Trophoblast cell (in vitro differentiated cells and primary cell): ENCODE data around the gene OPTN.

Experiments
- DNase-seq, 2 donors: peaks; one replicate each; pipeline ENCODE4 v3.0.0-alpha.2; 2016
- H2AFZ ChIP-seq: 2 replicates; pipeline ENCODE4 v1.6.1; 2013; ENCODE audit warnings: low read length, moderate library complexity, mild to moderate bottlenecking; ENCODE audit not compliant: insufficient read depth, poor library complexity
- H2AK5ac ChIP-seq: 2 replicates; pipeline ENCODE4 v1.6.1; 2013; ENCODE audit warnings: mild to moderate bottlenecking, low read length
- H2BK120ac ChIP-seq: 2 replicates; pipeline ENCODE4 v1.6.1; 2013; ENCODE audit warnings: low read length, mild to moderate bottlenecking, moderate library complexity; ENCODE audit not compliant: insufficient read depth, poor library complexity
- H2BK12ac ChIP-seq: 2 replicates; pipeline ENCODE4 v1.6.1; 2013; ENCODE audit warnings: mild to moderate bottlenecking, low read length, moderate library complexity
- H2BK5ac ChIP-seq: 2 replicates; pipeline ENCODE4 v1.6.1; 2013; ENCODE audit warnings: low read length, low read depth, moderate library complexity, mild to moderate bottlenecking; ENCODE audit not compliant: poor library complexity
- H3K14ac ChIP-seq: 2 replicates; pipeline ENCODE4 v1.6.1; 2013; ENCODE audit warnings: mild to moderate bottlenecking, low read length
- H3K18ac ChIP-seq: 2 replicates; pipeline ENCODE4 v1.6.1; 2013; ENCODE audit warnings: mild to moderate bottlenecking, low read length
- H3K23ac ChIP-seq: 2 replicates; pipeline ENCODE4 v1.6.1; 2013; ENCODE audit warnings: low read length
- H3K27ac ChIP-seq: 2 replicates; pipeline ENCODE4 v1.5.1; 2013; ENCODE audit warnings: low read depth, mild to moderate bottlenecking, inconsistent platforms, low read length, moderate library complexity
- H3K27me3 ChIP-seq: 2 replicates; pipeline ENCODE4 v1.6.1; 2013; ENCODE audit warnings: inconsistent platforms, mild to moderate bottlenecking, low read length, moderate library complexity; ENCODE audit not compliant: insufficient read depth
- H3K36me3 ChIP-seq, 2 experiments: 1 replicate in 1 of 2; 2 replicates in 1 of 2; pipeline ENCODE4 v1.6.1; 2013; ENCODE audit warnings: low read length in 2 of 2, mild to moderate bottlenecking in 2 of 2, moderate library complexity in 1 of 2; ENCODE audit not compliant: insufficient read depth in 2 of 2, control insufficient read depth in 1 of 2
- H3K4ac ChIP-seq: 2 replicates; pipeline ENCODE4 v1.6.1; 2013; ENCODE audit warnings: low read depth, mild to moderate bottlenecking, low read length, moderate library complexity
- H3K4me1 ChIP-seq, 2 experiments: 1 replicate in 1 of 2; 2 replicates in 1 of 2; pipeline ENCODE4 v1.6.1; 2013; ENCODE audit warnings: low read length in 2 of 2, mild to moderate bottlenecking in 2 of 2, moderate library complexity in 1 of 2; ENCODE audit not compliant: insufficient read depth in 2 of 2, control insufficient read depth in 1 of 2
- H3K4me2 ChIP-seq: 2 replicates; pipeline ENCODE4 v1.6.1; 2013; ENCODE audit warnings: inconsistent platforms, mild to moderate bottlenecking, low read length, moderate library complexity
- H3K4me3 ChIP-seq: 2 replicates; pipeline ENCODE4 v1.5.1; 2013; ENCODE audit warnings: mild to moderate bottlenecking, low read depth, low read length, inconsistent platforms
- H3K79me1 ChIP-seq: one replicate; pipeline ENCODE4 v1.6.1; 2013; ENCODE audit warnings: low read length
- H3K79me2 ChIP-seq: 2 replicates; pipeline ENCODE4 v1.6.1; 2013; ENCODE audit warnings: low read length, mild to moderate bottlenecking; ENCODE audit not compliant: control insufficient read depth, insufficient read depth, poor library complexity
- H3K9ac ChIP-seq: 2 replicates; pipeline ENCODE4 v1.6.1; 2013; ENCODE audit warnings: mild to moderate bottlenecking, low read length
- H3K9me3 ChIP-seq: 2 replicates; pipeline ENCODE4 v1.6.1; 2013; ENCODE audit warnings: low read depth, mild to moderate bottlenecking, control low read depth, inconsistent platforms, low read length; ENCODE audit not compliant: insufficient read depth
- H4K12ac ChIP-seq: 2 replicates; pipeline ENCODE4 v1.6.1; 2013; ENCODE audit warnings: low read depth, mild to moderate bottlenecking, low read length, moderate library complexity
- H4K8ac ChIP-seq: 2 replicates; pipeline ENCODE4 v1.6.1; 2013; ENCODE audit warnings: low read depth, mild to moderate bottlenecking, low read length, moderate library complexity
- H4K91ac ChIP-seq: one replicate; pipeline ENCODE4 v1.6.1; 2013; ENCODE audit warnings: low read depth, mild to moderate bottlenecking, low read length, moderate library complexity
- WGBS: extraction: QIAGEN DNeasy Blood & Tissue Kit; methylation state at CpG from one replicate; pipeline ENCODE4 v1.1.7; 2013; ENCODE audit warnings: missing lambda C conversion rate; ENCODE audit not compliant: insufficient read length, insufficient coverage; ENCODE audit errors: extremely low coverage; 5-methylcytosine and 5-hydroxymethylcytosine counted together

The OPTN gene

DNA sequence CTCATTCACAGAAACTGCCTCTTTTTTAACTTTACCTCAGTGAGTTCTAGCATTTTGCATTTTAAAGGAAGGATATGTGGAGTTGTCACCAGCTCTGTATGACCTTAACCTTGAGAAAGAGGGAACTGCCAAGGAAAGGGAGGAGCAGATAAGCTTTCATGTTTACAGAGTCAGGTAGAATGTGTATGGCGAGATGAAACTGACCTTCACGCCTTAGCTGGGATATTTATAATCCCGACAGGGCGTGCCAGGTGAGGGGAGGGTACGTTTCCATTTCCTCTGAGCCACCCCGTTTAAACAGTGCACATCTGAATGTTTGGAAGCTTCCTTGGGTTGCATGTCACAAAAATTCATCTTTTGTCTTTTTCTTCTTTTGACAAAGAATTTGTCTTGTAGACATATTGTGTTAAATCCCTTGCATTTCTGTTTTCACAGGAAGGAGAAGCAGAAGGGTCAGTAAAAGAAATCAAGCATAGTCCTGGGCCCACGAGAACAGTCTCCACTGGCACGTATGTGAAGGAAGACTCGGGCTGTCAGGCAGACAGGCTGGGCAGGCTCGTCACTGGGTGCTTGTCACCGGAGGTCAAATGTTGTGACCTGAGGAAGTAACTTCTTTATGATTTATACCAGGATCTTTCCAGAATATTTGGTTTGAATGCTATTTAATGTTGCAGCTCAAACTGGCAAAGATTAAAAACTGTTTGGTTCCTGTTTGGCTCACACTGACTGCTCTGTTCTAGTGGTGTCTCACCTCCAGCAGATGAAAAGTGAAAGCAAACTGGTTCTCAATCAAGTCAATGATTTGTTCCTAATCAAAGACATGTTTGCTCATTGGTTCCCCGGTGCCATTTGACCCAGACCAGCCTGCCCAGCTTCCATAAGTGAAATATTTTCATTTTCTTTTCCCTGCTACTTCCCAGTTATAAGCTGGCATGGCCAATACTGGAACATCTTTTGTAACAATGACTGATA is 16.2 kb downstream of the OPTN start:
- Histone ChIP-seq H2AFZ (no peak overlapping the region), H4K91ac (no peak overlapping the region), H3K23ac (no peak overlapping the region), H3K4me3 (no peak overlapping the region), H3K27me3 (no peaks in the 10 kb centered on the region), H3K4me1 (peaks cover 0 to 2% of the 10 kb centered on the region in 2 experiments), H3K4ac (no peak overlapping the region), H4K8ac (no peak overlapping the region), H3K14ac (no peak overlapping the region), H4K12ac (no peak overlapping the region), H3K18ac (no peak overlapping the region), H2BK120ac (no peak overlapping the region), H3K9me3 (no peaks in the 10 kb centered on the region), H3K79me2 (no peaks in the 10 kb centered on the region), H2AK5ac (no peak overlapping the region), H2BK5ac (no peak overlapping the region), H3K36me3 (peaks cover 27 to 29% of the 10 kb centered on the region in 2 experiments), H3K27ac (no peak overlapping the region), H3K79me1 (peaks cover 2% of the 10 kb centered on the region), H3K9ac (no peak overlapping the region), H2BK12ac (no peak overlapping the region), H3K4me2 (no peak overlapping the region)
- no peak for DNase-seq
- WGBS: no CpG with 5 or more reads among the region's 12 CpGs

DNA sequence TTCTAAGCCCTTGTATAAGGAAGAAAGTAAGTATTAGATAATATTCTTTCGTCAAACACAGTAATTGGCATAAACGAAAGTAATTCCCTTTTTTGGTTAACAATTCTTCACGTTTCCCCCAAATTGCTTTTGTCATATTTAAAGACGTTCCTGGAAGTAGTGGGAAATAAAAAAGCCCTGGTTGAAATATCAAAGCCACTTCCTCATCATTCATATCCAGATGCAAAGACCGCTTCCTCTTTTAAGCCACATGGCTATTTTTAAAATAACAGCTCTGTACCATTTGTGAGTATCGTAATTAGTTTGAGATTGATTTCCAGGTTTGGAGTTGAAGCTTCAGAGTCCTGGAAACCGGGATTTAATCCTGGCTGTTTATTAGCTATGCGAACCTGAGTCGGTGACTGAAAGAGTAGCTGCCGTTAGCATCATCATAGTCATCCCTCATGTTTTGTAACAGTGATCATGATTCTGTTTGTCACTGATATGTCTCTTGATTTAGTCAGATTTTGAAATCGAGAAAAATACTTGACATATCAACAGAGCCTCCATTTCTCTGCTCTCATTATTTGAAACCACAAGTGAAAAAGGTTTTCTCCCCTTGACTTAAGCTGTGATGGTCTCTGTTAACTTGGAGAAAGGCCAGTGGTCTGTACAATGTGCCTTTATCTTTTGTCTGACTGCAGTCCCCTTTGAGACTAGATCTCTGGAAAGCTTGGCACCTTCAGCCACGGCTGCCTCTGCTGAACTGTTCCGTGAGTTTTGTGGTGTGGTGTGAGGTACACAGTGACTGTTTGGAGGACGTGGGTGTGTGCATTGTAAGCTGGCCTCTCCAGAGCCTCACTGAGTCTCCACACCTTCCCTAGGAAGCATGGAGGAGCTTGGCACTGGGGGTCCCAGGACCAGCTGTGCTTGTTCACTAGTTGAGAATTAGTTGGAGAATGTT is 18.1 kb downstream of the OPTN start:
- no peak overlapping the region for H3K4me3 ChIP-seq
- H2BK5ac ChIP-seq: no peak overlapping the region
- no peak overlapping the region for H3K18ac ChIP-seq
- no peak overlapping the region for H4K12ac ChIP-seq
- H2AFZ ChIP-seq: no peak overlapping the region
- H2AK5ac ChIP-seq: no peak overlapping the region
- no peak overlapping the region for H2BK12ac ChIP-seq
- H3K27me3 ChIP-seq: no peaks in the 10 kb centered on the region
- H3K4ac ChIP-seq: no peak overlapping the region
- no peak overlapping the region for H3K27ac ChIP-seq
- WGBS: no CpG with 5 or more reads among the region's 14 CpGs
- no peaks in the 10 kb centered on the region for H3K79me2 ChIP-seq
- H2BK120ac ChIP-seq: no peak overlapping the region
- H4K91ac ChIP-seq: no peak overlapping the region
- H3K9me3 ChIP-seq: no peaks in the 10 kb centered on the region
- no peaks in the 10 kb centered on the region for H3K79me1 ChIP-seq
- peak in 1 of 2 donors; percentile 12 for DNase-seq
- no peak overlapping the region for H3K9ac ChIP-seq
- H3K23ac ChIP-seq: no peak overlapping the region
- peaks cover 24 to 30% of the 10 kb centered on the region in 2 experiments for H3K36me3 ChIP-seq
- H3K4me1 ChIP-seq: peaks cover 0 to 2% of the 10 kb centered on the region in 2 experiments
- H3K14ac ChIP-seq: no peak overlapping the region
- H3K4me2 ChIP-seq: no peak overlapping the region
- H4K8ac ChIP-seq: no peak overlapping the region

DNA sequence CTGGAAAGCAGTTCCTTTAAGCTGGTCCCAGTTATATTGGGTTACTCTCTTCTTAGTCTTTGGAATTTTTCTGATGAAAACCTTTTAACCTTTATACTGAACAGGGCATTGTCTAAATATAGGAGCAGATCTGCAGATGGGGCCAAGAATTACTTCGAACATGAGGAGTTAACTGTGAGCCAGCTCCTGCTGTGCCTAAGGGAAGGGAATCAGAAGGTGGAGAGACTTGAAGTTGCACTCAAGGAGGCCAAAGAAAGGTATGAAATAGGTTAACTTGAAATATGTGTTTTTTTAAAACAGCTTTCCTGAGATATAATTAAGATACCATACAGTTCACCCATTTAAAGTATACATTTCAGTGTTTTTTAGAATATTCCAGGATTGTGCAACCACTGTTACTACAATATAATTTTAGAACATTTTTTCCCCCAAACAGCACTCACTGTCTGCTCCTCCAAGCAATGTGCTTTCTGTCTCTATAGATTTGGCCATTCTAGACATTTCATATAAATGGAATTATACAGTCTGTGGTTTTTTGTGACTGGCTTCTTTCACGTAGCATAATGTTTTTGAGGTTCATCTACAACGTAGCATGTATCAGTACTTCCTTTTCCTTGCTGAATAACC is 18.9 kb downstream of the OPTN start:
- Histone ChIP-seq H4K8ac (no peak overlapping the region), H3K4me1 (no peaks in the 10 kb centered on the region), H3K27ac (no peak overlapping the region), H3K79me1 (no peaks in the 10 kb centered on the region), H4K12ac (no peak overlapping the region), H3K79me2 (no peaks in the 10 kb centered on the region), H2BK120ac (no peak overlapping the region), H3K4ac (no peak overlapping the region), H3K36me3 (peaks cover 18 to 25% of the 10 kb centered on the region in 2 experiments), H3K4me3 (no peak overlapping the region), H2BK5ac (no peak overlapping the region), H3K23ac (no peak overlapping the region), H4K91ac (no peak overlapping the region), H3K4me2 (no peak overlapping the region), H2BK12ac (no peak overlapping the region), H3K9ac (no peak overlapping the region), H3K9me3 (no peaks in the 10 kb centered on the region), H2AK5ac (no peak overlapping the region), H2AFZ (no peak overlapping the region), H3K27me3 (no peaks in the 10 kb centered on the region), H3K18ac (no peak overlapping the region), H3K14ac (no peak overlapping the region)
- DNase-seq: no peak
- WGBS: no CpG with 5 or more reads among the region's 3 CpGs
